ENCODE data around the gene MUC5B.

DNA sequence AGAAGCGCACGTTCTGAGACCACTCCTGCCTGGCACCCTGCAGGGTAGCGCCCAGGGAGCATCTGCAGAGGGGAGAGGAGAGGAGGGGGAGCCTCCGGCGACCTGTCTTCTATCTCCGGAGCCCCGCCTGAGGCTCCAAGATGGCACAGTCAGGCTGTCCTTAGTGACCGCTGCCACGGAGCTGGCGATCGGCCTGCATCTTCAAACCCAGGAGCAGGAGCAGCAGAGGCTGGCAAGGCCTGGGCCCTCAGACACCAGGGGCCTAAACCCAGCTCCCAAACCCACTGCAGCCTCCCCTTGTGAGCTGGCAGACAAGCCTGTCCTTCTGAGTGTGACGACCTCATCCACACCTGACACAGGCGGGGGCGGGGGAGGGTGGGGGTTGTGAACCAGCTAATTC is 51.6 kb downstream of the MUC5B start:
- TF ChIP-seq, protein P1, sequence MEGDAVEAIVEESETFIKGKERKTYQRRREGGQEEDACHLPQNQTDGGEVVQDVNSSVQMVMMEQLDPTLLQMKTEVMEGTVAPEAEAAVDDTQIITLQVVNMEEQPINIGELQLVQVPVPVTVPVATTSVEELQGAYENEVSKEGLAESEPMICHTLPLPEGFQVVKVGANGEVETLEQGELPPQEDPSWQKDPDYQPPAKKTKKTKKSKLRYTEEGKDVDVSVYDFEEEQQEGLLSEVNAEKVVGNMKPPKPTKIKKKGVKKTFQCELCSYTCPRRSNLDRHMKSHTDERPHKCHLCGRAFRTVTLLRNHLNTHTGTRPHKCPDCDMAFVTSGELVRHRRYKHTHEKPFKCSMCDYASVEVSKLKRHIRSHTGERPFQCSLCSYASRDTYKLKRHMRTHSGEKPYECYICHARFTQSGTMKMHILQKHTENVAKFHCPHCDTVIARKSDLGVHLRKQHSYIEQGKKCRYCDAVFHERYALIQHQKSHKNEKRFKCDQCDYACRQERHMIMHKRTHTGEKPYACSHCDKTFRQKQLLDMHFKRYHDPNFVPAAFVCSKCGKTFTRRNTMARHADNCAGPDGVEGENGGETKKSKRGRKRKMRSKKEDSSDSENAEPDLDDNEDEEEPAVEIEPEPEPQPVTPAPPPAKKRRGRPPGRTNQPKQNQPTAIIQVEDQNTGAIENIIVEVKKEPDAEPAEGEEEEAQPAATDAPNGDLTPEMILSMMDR (IDR thresholded peaks at IDR 0.05) = no peak
- TF ChIP-seq POLR2A (IDR thresholded peaks at IDR 0.05) = no peak

Data from testis (tissue), 2 donors.